ENCODE data around the gene KLHL22. TPM values are rescaled to one million over a fixed set of nuclear protein-coding genes. Genes with fewer than 3 reads are reported as not detected.

KLHL22 gene
- total and polyA plus RNA-seq, 2 of the 13 experiments (the other 11 are each of a cell fraction or from before 2014, with no cell fraction given): 10.9 to 14.8 TPM

- TF ChIP-seq MLX (CRISPR knock-in tag; IDR thresholded peaks at IDR 0.05) (no peak), ZNF687 (CRISPR knock-in tag; IDR thresholded peaks at IDR 0.05) (peak; percentile 71), ZNF605 (CRISPR knock-in tag; IDR thresholded peaks at IDR 0.05) (peak; percentile 49; the same call in 1 of the 2 replicates), ARHGAP35 (CRISPR knock-in tag; IDR thresholded peaks at IDR 0.05; ENCODE audit: borderline replicate concordance) (0 out of 2 replicates have a peak, but pooled peaks have one; percentile 17), SIN3A (IDR thresholded peaks at IDR 0.05; ENCODE audit: borderline replicate concordance, low read depth, low read length) (peak; percentile 19; the same call in 1 of the 2 replicates), ZKSCAN1 (IDR thresholded peaks at IDR 0.05; ENCODE audit: low read length) (no peak), NFKB2 (CRISPR knock-in tag; IDR thresholded peaks at IDR 0.05; ENCODE audit: borderline replicate concordance) (0 out of 2 replicates have a peak, but pooled peaks have one; percentile 3), ZNF292 (CRISPR knock-in tag; IDR thresholded peaks at IDR 0.05; ENCODE audit: borderline replicate concordance, low read depth) (no peak), ZNF761 (CRISPR knock-in tag; conservative IDR thresholded peaks at IDR 0.05) (no peak), ZBTB40 (IDR thresholded peaks at IDR 0.05) (no peak), ZBTB40 (CRISPR knock-in tag; IDR thresholded peaks at IDR 0.05) (0 out of 2 replicates have a peak, but pooled peaks have one; percentile 37), ZNF501 (CRISPR knock-in tag; IDR thresholded peaks at IDR 0.05) (no peak)
Observed at GRCh38 chr22:20436768-20437612, 58.6 kb downstream of the KLHL22 start (continued).

All from HepG2 (cell line).